Right atrium auricular region (tissue), 2 donors: Measurements from ENCODE around the gene UNCX. TPM values are rescaled to one million over a fixed set of nuclear protein-coding genes. Genes with fewer than 3 reads are reported as not detected.
"Not testable (repeated sequence)": the region's sequence is repeated elsewhere in the genome, so short reads cannot be mapped to it uniquely, and the experiment has no call there.

Experiments used
- DNase-seq: peaks from one replicate; pipeline ENCODE4 v3.0.0-alpha.2; 2019; ENCODE audit warnings: low spot score
- H3K27ac ChIP-seq, 2 donors: fragments of 200-600 bp; sonication (generic); 1 replicate in 1 of 2; 2 replicates in 1 of 2; pipeline ENCODE4 v1.5.1; 2016 to 2019
- H3K27me3 ChIP-seq, 2 donors: fragments of 200-600 bp; sonication (generic); one replicate each; pipeline versions ENCODE4 v1.5.1 to v1.6.0; 2017 to 2019
- H3K36me3 ChIP-seq: fragments of 200-600 bp; sonication (generic); one replicate; pipeline ENCODE4 v1.5.1; 2016
- H3K4me1 ChIP-seq, 2 donors: fragments of 200-600 bp; sonication (generic); one replicate each; pipeline versions ENCODE4 v1.5.1 to v1.6.0; 2017 to 2019
- H3K4me3 ChIP-seq, 2 donors: fragments of 200-600 bp; sonication (generic); 1 replicate in 1 of 2; 2 replicates in 1 of 2; pipeline ENCODE4 v1.5.1; 2017 to 2019; ENCODE audit warnings: mild to moderate bottlenecking in 1 of 2, moderate library complexity in 1 of 2
- H3K9me3 ChIP-seq, 2 donors: fragments of 200-600 bp; sonication (generic); one replicate each; pipeline ENCODE4 v1.5.1; 2019
- total RNA-seq, 2 donors: library from RNA; depleted of rRNA; stranded (reverse); fragments of >200 nt; gene quantifications; one replicate each; pipeline ENCODE4 v1.1.0, GENCODE V29; 2016
- TF ChIP-seq, protein P1 (sequence below), 2 donors: fragments of 200-600 bp; sonication (generic); IDR thresholded peaks; one replicate each; pipeline ENCODE4 v1.5.1; 2019; ENCODE audit warnings: antibody characterized with exemption in 2 of 2

Gene UNCX
- total RNA-seq, 2 donors from 2014 or later = not detected

- Histone ChIP-seq H3K36me3 (no peaks in the 10 kb centered on the region), H3K4me1 (no peaks in the 10 kb centered on the region), H3K27ac (no peak overlapping the region), H3K27me3 (no peaks in the 10 kb centered on the region), H3K4me3 (no peak overlapping the region), H3K9me3 (no peaks in the 10 kb centered on the region)
- DNase-seq = no peak
- TF ChIP-seq, protein P1, sequence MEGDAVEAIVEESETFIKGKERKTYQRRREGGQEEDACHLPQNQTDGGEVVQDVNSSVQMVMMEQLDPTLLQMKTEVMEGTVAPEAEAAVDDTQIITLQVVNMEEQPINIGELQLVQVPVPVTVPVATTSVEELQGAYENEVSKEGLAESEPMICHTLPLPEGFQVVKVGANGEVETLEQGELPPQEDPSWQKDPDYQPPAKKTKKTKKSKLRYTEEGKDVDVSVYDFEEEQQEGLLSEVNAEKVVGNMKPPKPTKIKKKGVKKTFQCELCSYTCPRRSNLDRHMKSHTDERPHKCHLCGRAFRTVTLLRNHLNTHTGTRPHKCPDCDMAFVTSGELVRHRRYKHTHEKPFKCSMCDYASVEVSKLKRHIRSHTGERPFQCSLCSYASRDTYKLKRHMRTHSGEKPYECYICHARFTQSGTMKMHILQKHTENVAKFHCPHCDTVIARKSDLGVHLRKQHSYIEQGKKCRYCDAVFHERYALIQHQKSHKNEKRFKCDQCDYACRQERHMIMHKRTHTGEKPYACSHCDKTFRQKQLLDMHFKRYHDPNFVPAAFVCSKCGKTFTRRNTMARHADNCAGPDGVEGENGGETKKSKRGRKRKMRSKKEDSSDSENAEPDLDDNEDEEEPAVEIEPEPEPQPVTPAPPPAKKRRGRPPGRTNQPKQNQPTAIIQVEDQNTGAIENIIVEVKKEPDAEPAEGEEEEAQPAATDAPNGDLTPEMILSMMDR (IDR thresholded peaks at IDR 0.05) = no peak
Observed at GRCh38 chr7:1256621-1257020, 23.9 kb downstream of the UNCX start.

- H3K36me3 ChIP-seq = no peaks in the 10 kb centered on the region
- no peaks in the 10 kb centered on the region for H3K27me3 ChIP-seq
- no peak overlapping the region for H3K27ac ChIP-seq
- TF ChIP-seq, protein P1 (IDR thresholded peaks at IDR 0.05) = no peak
- DNase-seq = no peak
- H3K4me3 ChIP-seq = no peak overlapping the region
- no peaks in the 10 kb centered on the region for H3K4me1 ChIP-seq
- no peaks in the 10 kb centered on the region for H3K9me3 ChIP-seq
Observed at GRCh38 chr7:1257221-1257620, 24.5 kb downstream of the UNCX start.

DNA sequence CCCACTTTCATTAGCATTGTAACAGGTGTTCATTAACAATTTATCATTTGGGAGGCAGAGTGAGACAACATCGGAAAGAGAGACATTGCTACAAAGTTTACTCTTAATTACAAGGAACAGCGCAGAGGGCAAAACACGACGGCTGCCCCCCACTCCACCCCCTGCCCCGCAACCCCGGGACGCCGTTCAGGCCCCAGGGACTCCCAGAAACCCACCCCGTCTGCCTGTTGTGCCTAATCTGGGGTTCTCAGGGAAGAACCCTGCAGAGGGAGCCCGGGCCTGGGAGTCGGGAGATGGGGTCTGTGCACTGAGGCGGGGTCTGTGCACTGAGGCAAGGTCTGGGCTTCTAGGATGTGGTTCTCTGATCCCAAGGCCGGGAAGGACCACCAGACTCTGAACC, 25.2 kb downstream of the UNCX start:
- H3K27ac ChIP-seq = no peak overlapping the region
- no peak overlapping the region for H3K4me3 ChIP-seq
- DNase-seq = no peak
- no peaks in the 10 kb centered on the region for H3K27me3 ChIP-seq
- no peaks in the 10 kb centered on the region for H3K4me1 ChIP-seq
- TF ChIP-seq, protein P1 (IDR thresholded peaks at IDR 0.05) = no peak
- H3K36me3 ChIP-seq = no peaks in the 10 kb centered on the region
- H3K9me3 ChIP-seq = no peaks in the 10 kb centered on the region

GRCh38 chr7:1259621-1260243, 27.1 kb downstream of the UNCX start:
- Histone ChIP-seq H3K4me3 (no peak overlapping the region), H3K9me3 (no peaks in the 10 kb centered on the region), H3K27ac (no peak overlapping the region), H3K4me1 (no peaks in the 10 kb centered on the region), H3K36me3 (no peaks in the 10 kb centered on the region), H3K27me3 (peaks cover 0 to 6% of the 10 kb centered on the region in 2 donors)
- no peak for DNase-seq
- TF ChIP-seq, protein P1 (IDR thresholded peaks at IDR 0.05) = no peak

GRCh38 chr7:1260244-1260635, 27.6 kb downstream of the UNCX start:
- Histone ChIP-seq H3K4me3 (no peak overlapping the region), H3K36me3 (no peaks in the 10 kb centered on the region), H3K27ac (no peak overlapping the region), H3K4me1 (no peaks in the 10 kb centered on the region), H3K27me3 (peaks cover 0 to 10% of the 10 kb centered on the region in 2 donors), H3K9me3 (no peaks in the 10 kb centered on the region)
- TF ChIP-seq, protein P1 (IDR thresholded peaks at IDR 0.05) = no peak
- DNase-seq = no peak

- not testable (repeated sequence) for DNase-seq, H3K27ac ChIP-seq, H3K4me1 ChIP-seq, H3K9me3 ChIP-seq, H3K4me3 ChIP-seq, H3K36me3 ChIP-seq
- peaks cover 0 to 10% of the 10 kb centered on the region in 2 donors for H3K27me3 ChIP-seq
Observed at GRCh38 chr7:1261036-1261435, 28.4 kb downstream of the UNCX start.
